ENCODE data around the gene NARS2. TPM values are rescaled to one million over a fixed set of nuclear protein-coding genes. Genes with fewer than 3 reads are reported as not detected.

The NARS2 gene
- total RNA-seq, 1 donor from 2014 or later = 16.2 TPM

DNA sequence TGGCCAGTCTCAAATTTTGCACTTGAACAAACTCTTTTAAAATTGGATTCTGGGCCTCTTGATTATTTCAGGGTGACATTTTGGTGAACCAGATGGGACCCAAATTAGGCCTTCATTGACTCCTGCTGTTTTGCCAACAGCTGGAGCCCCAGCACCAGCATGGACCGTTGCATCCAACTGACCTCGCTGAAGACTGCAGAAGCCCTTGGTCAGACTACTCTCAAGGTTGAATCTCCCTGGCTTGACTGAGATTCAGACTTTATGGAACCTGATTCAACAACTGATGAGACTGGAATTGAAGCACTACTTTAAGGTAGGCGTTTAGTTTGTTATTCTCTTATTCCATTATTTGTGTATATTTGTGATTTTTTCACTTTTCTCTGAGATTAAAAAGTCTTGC is 41.7 kb downstream of the NARS2 start:
- H3K4me3 Mint-ChIP-seq (ENCODE audit: unreplicated experiment) = no peak overlapping the region
- H3K27me3 Mint-ChIP-seq (ENCODE audit: unreplicated experiment) = no peaks in the 10 kb centered on the region
- H3K36me3 Mint-ChIP-seq (ENCODE audit: low read depth, unreplicated experiment) = peaks cover 3% of the 10 kb centered on the region
- no peak for DNase-seq (ENCODE audit: low spot score)
- no peaks in the 10 kb centered on the region for H3K4me1 Mint-ChIP-seq (ENCODE audit: unreplicated experiment)
- no peak overlapping the region for H3K27ac Mint-ChIP-seq (ENCODE audit: unreplicated experiment)
- TF ChIP-seq, protein P1, sequence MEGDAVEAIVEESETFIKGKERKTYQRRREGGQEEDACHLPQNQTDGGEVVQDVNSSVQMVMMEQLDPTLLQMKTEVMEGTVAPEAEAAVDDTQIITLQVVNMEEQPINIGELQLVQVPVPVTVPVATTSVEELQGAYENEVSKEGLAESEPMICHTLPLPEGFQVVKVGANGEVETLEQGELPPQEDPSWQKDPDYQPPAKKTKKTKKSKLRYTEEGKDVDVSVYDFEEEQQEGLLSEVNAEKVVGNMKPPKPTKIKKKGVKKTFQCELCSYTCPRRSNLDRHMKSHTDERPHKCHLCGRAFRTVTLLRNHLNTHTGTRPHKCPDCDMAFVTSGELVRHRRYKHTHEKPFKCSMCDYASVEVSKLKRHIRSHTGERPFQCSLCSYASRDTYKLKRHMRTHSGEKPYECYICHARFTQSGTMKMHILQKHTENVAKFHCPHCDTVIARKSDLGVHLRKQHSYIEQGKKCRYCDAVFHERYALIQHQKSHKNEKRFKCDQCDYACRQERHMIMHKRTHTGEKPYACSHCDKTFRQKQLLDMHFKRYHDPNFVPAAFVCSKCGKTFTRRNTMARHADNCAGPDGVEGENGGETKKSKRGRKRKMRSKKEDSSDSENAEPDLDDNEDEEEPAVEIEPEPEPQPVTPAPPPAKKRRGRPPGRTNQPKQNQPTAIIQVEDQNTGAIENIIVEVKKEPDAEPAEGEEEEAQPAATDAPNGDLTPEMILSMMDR (IDR thresholded peaks at IDR 0.05; ENCODE audit: unreplicated experiment) = no peak
- no peaks in the 10 kb centered on the region for H3K9me3 Mint-ChIP-seq (ENCODE audit: unreplicated experiment)

DNA sequence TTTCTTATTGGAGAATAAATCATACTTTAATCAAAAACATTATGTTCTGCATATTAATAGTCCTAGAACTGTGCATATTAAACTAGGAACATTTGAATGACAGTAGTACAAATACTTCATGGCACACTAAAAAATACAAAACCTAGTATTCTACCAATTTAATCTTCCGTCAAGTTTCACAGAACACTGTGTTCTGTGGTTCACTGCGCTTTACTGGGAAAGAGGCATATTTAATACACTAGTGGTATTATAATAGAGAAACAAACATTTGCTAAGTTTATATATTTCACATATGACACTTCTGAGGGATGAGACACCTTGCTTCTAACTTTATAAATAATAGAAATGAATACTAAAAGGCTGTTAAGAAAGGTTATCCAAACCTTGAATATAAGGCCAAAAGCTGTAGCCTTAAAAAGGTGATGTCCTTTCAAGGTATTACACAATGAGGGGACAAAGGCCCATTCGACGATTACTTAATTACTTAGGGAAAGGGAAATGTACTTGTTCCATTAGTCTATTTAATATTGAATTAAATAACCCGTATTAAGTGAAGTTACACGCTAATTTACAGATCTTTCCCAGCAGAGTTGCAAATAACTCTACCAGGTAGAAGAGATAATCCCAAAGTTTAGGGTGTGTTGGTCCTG is 48.0 kb downstream of the NARS2 start:
- H3K36me3 Mint-ChIP-seq (ENCODE audit: low read depth, unreplicated experiment) = no peaks in the 10 kb centered on the region
- TF ChIP-seq, protein P1 (IDR thresholded peaks at IDR 0.05; ENCODE audit: unreplicated experiment) = no peak
- DNase-seq (ENCODE audit: low spot score) = no peak
- H3K27ac Mint-ChIP-seq (ENCODE audit: unreplicated experiment) = no peak overlapping the region
- no peaks in the 10 kb centered on the region for H3K27me3 Mint-ChIP-seq (ENCODE audit: unreplicated experiment)
- H3K4me1 Mint-ChIP-seq (ENCODE audit: unreplicated experiment) = no peaks in the 10 kb centered on the region
- H3K9me3 Mint-ChIP-seq (ENCODE audit: unreplicated experiment) = no peaks in the 10 kb centered on the region
- H3K4me3 Mint-ChIP-seq (ENCODE audit: unreplicated experiment) = no peak overlapping the region

DNA sequence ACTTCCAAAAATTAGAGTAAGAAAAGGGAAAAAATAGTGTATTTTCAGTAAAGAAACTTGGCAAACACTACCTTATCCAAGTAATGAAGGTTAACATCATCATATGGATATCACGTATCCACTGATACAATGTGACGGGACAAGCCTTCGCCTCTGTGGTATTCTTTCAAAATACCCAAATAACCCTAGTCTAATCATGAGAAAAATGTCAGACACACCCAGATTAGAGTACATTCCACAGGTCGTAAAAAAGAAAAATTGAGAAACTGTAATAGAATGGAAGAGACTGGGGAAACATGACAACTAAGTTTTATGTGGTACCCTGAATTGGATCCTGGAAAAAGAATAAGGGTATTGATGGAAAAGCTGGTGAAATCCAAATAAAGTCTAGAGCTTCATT is 48.9 kb downstream of the NARS2 start:
- no peaks in the 10 kb centered on the region for H3K9me3 Mint-ChIP-seq (ENCODE audit: unreplicated experiment)
- H3K36me3 Mint-ChIP-seq (ENCODE audit: low read depth, unreplicated experiment) = no peaks in the 10 kb centered on the region
- H3K27me3 Mint-ChIP-seq (ENCODE audit: unreplicated experiment) = no peaks in the 10 kb centered on the region
- H3K27ac Mint-ChIP-seq (ENCODE audit: unreplicated experiment) = no peak overlapping the region
- H3K4me3 Mint-ChIP-seq (ENCODE audit: unreplicated experiment) = no peak overlapping the region
- TF ChIP-seq, protein P1 (IDR thresholded peaks at IDR 0.05; ENCODE audit: unreplicated experiment) = no peak
- no peak for DNase-seq (ENCODE audit: low spot score)
- H3K4me1 Mint-ChIP-seq (ENCODE audit: unreplicated experiment) = no peaks in the 10 kb centered on the region

DNA sequence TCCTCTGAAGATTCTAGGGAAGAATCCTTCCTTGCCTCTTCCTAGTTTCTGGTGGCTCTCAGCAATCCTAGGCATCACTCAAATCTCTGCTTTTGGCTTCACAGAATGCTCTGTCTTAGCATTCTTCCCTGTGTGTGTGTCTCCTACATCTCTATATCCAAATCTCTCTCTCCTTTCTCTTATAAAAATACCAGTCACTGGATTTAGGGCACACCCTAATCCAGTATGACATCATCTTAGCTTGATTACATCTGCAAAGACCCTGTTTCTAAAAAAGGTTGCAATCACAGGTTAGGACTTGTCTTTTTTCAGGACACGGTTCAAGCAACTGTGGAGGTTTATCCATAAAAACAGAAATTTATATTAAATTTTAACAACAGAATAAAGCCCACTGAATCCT is 54.4 kb downstream of the NARS2 start:
- no peak overlapping the region for H3K4me3 Mint-ChIP-seq (ENCODE audit: unreplicated experiment)
- peaks cover 2% of the 10 kb centered on the region for H3K27me3 Mint-ChIP-seq (ENCODE audit: unreplicated experiment)
- TF ChIP-seq, protein P1 (IDR thresholded peaks at IDR 0.05; ENCODE audit: unreplicated experiment) = no peak
- peaks cover 11% of the 10 kb centered on the region for H3K4me1 Mint-ChIP-seq (ENCODE audit: unreplicated experiment)
- no peak for DNase-seq (ENCODE audit: low spot score)
- H3K36me3 Mint-ChIP-seq (ENCODE audit: low read depth, unreplicated experiment) = no peaks in the 10 kb centered on the region
- no peaks in the 10 kb centered on the region for H3K9me3 Mint-ChIP-seq (ENCODE audit: unreplicated experiment)
- H3K27ac Mint-ChIP-seq (ENCODE audit: unreplicated experiment) = no peak overlapping the region

DNA sequence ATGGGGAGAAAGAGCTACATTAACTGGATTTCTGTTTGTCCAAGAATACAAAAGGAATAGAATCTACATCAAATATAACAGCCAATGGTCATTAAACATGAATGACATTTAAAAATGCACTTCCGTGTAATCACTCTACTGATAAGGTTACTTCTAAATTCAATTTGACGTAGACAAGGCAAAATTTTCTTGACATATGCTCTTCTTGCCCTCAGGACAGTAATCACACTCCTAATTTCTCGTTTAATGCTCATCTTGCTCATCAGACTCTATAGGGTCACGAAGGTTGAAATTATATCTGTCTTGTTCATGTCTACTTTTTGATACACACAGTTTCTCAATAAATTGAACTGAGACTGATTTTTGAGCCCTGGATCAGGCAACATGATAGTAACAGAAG is 58.4 kb downstream of the NARS2 start:
- TF ChIP-seq, protein P1 (IDR thresholded peaks at IDR 0.05; ENCODE audit: unreplicated experiment) = no peak

More for the DNA sequence above, 58.4 kb downstream of the NARS2 start:
- no peak for DNase-seq (ENCODE audit: low spot score)
- Mint-ChIP-seq H3K36me3 (ENCODE audit: low read depth, unreplicated experiment) (no peaks in the 10 kb centered on the region), H3K27ac (ENCODE audit: unreplicated experiment) (no peak overlapping the region), H3K4me1 (ENCODE audit: unreplicated experiment) (peaks cover 11% of the 10 kb centered on the region), H3K9me3 (ENCODE audit: unreplicated experiment) (no peaks in the 10 kb centered on the region), H3K27me3 (ENCODE audit: unreplicated experiment) (peaks cover 3% of the 10 kb centered on the region), H3K4me3 (ENCODE audit: unreplicated experiment) (no peak overlapping the region)

All from endothelial cell (in vitro differentiated cells).